GM12872 (cell line): ENCODE data around the gene E2F8.

ENCODE experiments used
- CTCF ChIP-seq: IDR thresholded peaks from 3 replicates; pipeline ENCODE4 v1.5.1; 2011; ENCODE audit warnings: low read depth, mild to moderate bottlenecking, low read length, moderate library complexity; ENCODE audit not compliant: insufficient read depth

E2F8 gene

GRCh38 chr11:19240420-19241259, at the start of gene E2F8:
Gene E2F8, minus strand, starts transcription at chr11:19240945. Its CDS starts 824 bp downstream, at chr11:19240121.
- no peak for TF ChIP-seq CTCF

- TF ChIP-seq CTCF = no peak
Observed at GRCh38 chr11:19290356-19290755, 49.6 kb upstream of the E2F8 start.

- no peak for TF ChIP-seq CTCF
Observed at GRCh38 chr11:19288256-19288655, 47.5 kb upstream of the E2F8 start.

GRCh38 chr11:19286411-19286810, 45.7 kb upstream of the E2F8 start:
- no peak for TF ChIP-seq CTCF

GRCh38 chr11:19284881-19285280, 44.1 kb upstream of the E2F8 start:
- TF ChIP-seq CTCF = no peak

- no peak for TF ChIP-seq CTCF
Observed at GRCh38 chr11:19283991-19284390, 43.2 kb upstream of the E2F8 start.

- TF ChIP-seq CTCF = no peak
Observed at GRCh38 chr11:19281555-19281954, 40.8 kb upstream of the E2F8 start.

- TF ChIP-seq CTCF = no peak
Observed at GRCh38 chr11:19281041-19281440, 40.3 kb upstream of the E2F8 start.
